GM19397 (cell line): ENCODE results near the gene MAGI2.
"Not testable (repeated sequence)": the region's sequence is repeated elsewhere in the genome, so short reads cannot be mapped to it uniquely, and the experiment has no call there.

ENCODE experiments used
- ATAC-seq: cut with Tn5 transposase; IDR thresholded peaks from one replicate; pipeline ENCODE4 v1.9.1; 2021; ENCODE audit warnings: mild to moderate bottlenecking, moderate library complexity; ENCODE audit not compliant: unreplicated experiment

Gene MAGI2

GRCh38 chr7:78587443-78588044, 865.9 kb downstream of the MAGI2 start:
- no peak for ATAC-seq

- no peak for ATAC-seq
Observed at GRCh38 chr7:78585980-78586379, 867.5 kb downstream of the MAGI2 start.

GRCh38 chr7:78578686-78579085, 874.8 kb downstream of the MAGI2 start:
- no peak for ATAC-seq

- ATAC-seq: not testable (repeated sequence)
Observed at GRCh38 chr7:78577174-78577952, 876.1 kb downstream of the MAGI2 start.

- no peak for ATAC-seq
Observed at GRCh38 chr7:78576236-78576635, 877.2 kb downstream of the MAGI2 start.

- no peak for ATAC-seq
Observed at GRCh38 chr7:78571292-78571691, 882.2 kb downstream of the MAGI2 start.

GRCh38 chr7:78568690-78569089, 884.8 kb downstream of the MAGI2 start:
- no peak for ATAC-seq

GRCh38 chr7:78567836-78568235, 885.6 kb downstream of the MAGI2 start:
- no peak for ATAC-seq

- no peak for ATAC-seq
Observed at GRCh38 chr7:78565784-78566183, 887.7 kb downstream of the MAGI2 start.

- no peak for ATAC-seq
Observed at GRCh38 chr7:78563191-78563590, 890.3 kb downstream of the MAGI2 start.

GRCh38 chr7:78562191-78562590, 891.3 kb downstream of the MAGI2 start:
- ATAC-seq: no peak

GRCh38 chr7:78558566-78558965, 894.9 kb downstream of the MAGI2 start:
- no peak for ATAC-seq

GRCh38 chr7:78543976-78544375, 909.5 kb downstream of the MAGI2 start:
- no peak for ATAC-seq

GRCh38 chr7:78542981-78543380, 910.5 kb downstream of the MAGI2 start:
- ATAC-seq: no peak

GRCh38 chr7:78542541-78542940, 910.9 kb downstream of the MAGI2 start:
- ATAC-seq: no peak

GRCh38 chr7:78539825-78540224, 913.6 kb downstream of the MAGI2 start:
- ATAC-seq: no peak

GRCh38 chr7:78535655-78536054, 917.8 kb downstream of the MAGI2 start:
- ATAC-seq: no peak

- ATAC-seq: no peak
Observed at GRCh38 chr7:78530351-78530750, 923.1 kb downstream of the MAGI2 start.

GRCh38 chr7:78529392-78529791, 924.1 kb downstream of the MAGI2 start:
- no peak for ATAC-seq

- no peak for ATAC-seq
Observed at GRCh38 chr7:78528964-78529363, 924.5 kb downstream of the MAGI2 start.

GRCh38 chr7:78523930-78524329, 929.5 kb downstream of the MAGI2 start:
- ATAC-seq: no peak

- no peak for ATAC-seq
Observed at GRCh38 chr7:78521961-78522360, 931.5 kb downstream of the MAGI2 start.

GRCh38 chr7:78516450-78516849, 937.0 kb downstream of the MAGI2 start:
- ATAC-seq: no peak
